Measurements from ENCODE around the gene TMBIM6. TPM values are rescaled to one million over a fixed set of nuclear protein-coding genes. Genes with fewer than 3 reads are reported as not detected.
"Not testable (repeated sequence)": the region's sequence is repeated elsewhere in the genome, so short reads cannot be mapped to it uniquely, and the experiment has no call there.

TMBIM6 gene
- total RNA-seq, 1 experiment from 2014 or later: 600 TPM

GRCh38 chr12:49707812-49708147 lies 33.6 kb upstream of the TMBIM6 start:
- intact Hi-C loops (cut with micrococcal nuclease; ENCODE audit: unreplicated experiment): loop anchor here (5.0 kb wide), 1 partner anchor 65 kb away; no protein-coding TSS in a partner anchor
- H3K4me3 Mint-ChIP-seq (ENCODE audit: low read depth, unreplicated experiment): peak overlapping the region; percentile 38
- DNase-seq: no peak
- no peaks in the 10 kb centered on the region for H3K9me3 Mint-ChIP-seq (ENCODE audit: low read depth, unreplicated experiment)
- CTCF ChIA-PET: no interaction called here
- no peak for TF ChIP-seq CTCF (IDR thresholded peaks at IDR 0.05; ENCODE audit: unreplicated experiment)
- peaks cover 58% of the 10 kb centered on the region for H3K27me3 Mint-ChIP-seq (ENCODE audit: unreplicated experiment)
- peak overlapping the region; percentile 16 for H3K27ac Mint-ChIP-seq (ENCODE audit: unreplicated experiment)
- H3K4me1 Mint-ChIP-seq (ENCODE audit: low read depth, unreplicated experiment): peaks cover 8% of the 10 kb centered on the region
- peaks cover 13% of the 10 kb centered on the region for H3K36me3 Mint-ChIP-seq (ENCODE audit: insufficient read depth, unreplicated experiment)
- no TSS peak for BruUV-seq (replicated peaks)

- Mint-ChIP-seq H3K4me3 (ENCODE audit: low read depth, unreplicated experiment) (no peak overlapping the region), H3K27ac (ENCODE audit: unreplicated experiment) (no peak overlapping the region), H3K4me1 (ENCODE audit: low read depth, unreplicated experiment) (peaks cover 8% of the 10 kb centered on the region), H3K27me3 (ENCODE audit: unreplicated experiment) (peaks cover 64% of the 10 kb centered on the region), H3K36me3 (ENCODE audit: insufficient read depth, unreplicated experiment) (peaks cover 13% of the 10 kb centered on the region), H3K9me3 (ENCODE audit: low read depth, unreplicated experiment) (no peaks in the 10 kb centered on the region)
- CTCF ChIA-PET: no interaction called here
- no peak for DNase-seq
- intact Hi-C loops (cut with micrococcal nuclease; ENCODE audit: unreplicated experiment): loop anchor here (5.0 kb wide), 1 partner anchor 67 kb away; no protein-coding TSS in a partner anchor
- BruUV-seq (replicated peaks): no TSS peak
- TF ChIP-seq CTCF (IDR thresholded peaks at IDR 0.05; ENCODE audit: unreplicated experiment): no peak
Measured at GRCh38 chr12:49708851-49709250, 32.5 kb upstream of the TMBIM6 start.

GRCh38 chr12:49713952-49714351 lies 27.4 kb upstream of the TMBIM6 start:
- not testable (repeated sequence) for BruUV-seq (replicated peaks)

GRCh38 chr12:49716553-49716952 lies 24.8 kb upstream of the TMBIM6 start:
- Mint-ChIP-seq H3K4me3 (ENCODE audit: low read depth, unreplicated experiment) (no peak overlapping the region), H3K27me3 (ENCODE audit: unreplicated experiment) (peaks cover 47% of the 10 kb centered on the region), H3K27ac (ENCODE audit: unreplicated experiment) (no peak overlapping the region), H3K36me3 (ENCODE audit: insufficient read depth, unreplicated experiment) (no peaks in the 10 kb centered on the region), H3K4me1 (ENCODE audit: low read depth, unreplicated experiment) (no peaks in the 10 kb centered on the region), H3K9me3 (ENCODE audit: low read depth, unreplicated experiment) (no peaks in the 10 kb centered on the region)
- intact Hi-C loops (cut with micrococcal nuclease; ENCODE audit: unreplicated experiment): no loop called here
- TF ChIP-seq CTCF (IDR thresholded peaks at IDR 0.05; ENCODE audit: unreplicated experiment): no peak
- BruUV-seq (replicated peaks): no TSS peak
- no peak for DNase-seq
- CTCF ChIA-PET: interaction anchor here (0.7 to 1.6 kb wide), 2 partner anchors 25 to 50 kb away, joined by 4 to 19 read pairs; partner anchors contain the start of gene TMBIM6

More at GRCh38 chr12:49713952-49714351, 27.4 kb upstream of the TMBIM6 start:
- CTCF ChIA-PET; H3K27ac Mint-ChIP-seq (ENCODE audit: unreplicated experiment); H3K4me3 Mint-ChIP-seq (ENCODE audit: low read depth, unreplicated experiment); H3K4me1 Mint-ChIP-seq (ENCODE audit: low read depth, unreplicated experiment); intact Hi-C loops (cut with micrococcal nuclease; ENCODE audit: unreplicated experiment); H3K36me3 Mint-ChIP-seq (ENCODE audit: insufficient read depth, unreplicated experiment); DNase-seq; H3K9me3 Mint-ChIP-seq (ENCODE audit: low read depth, unreplicated experiment): not testable (repeated sequence)
- peaks cover 60% of the 10 kb centered on the region for H3K27me3 Mint-ChIP-seq (ENCODE audit: unreplicated experiment)

- BruUV-seq (replicated peaks); H3K9me3 Mint-ChIP-seq (ENCODE audit: low read depth, unreplicated experiment); H3K4me3 Mint-ChIP-seq (ENCODE audit: low read depth, unreplicated experiment); H3K4me1 Mint-ChIP-seq (ENCODE audit: low read depth, unreplicated experiment); H3K36me3 Mint-ChIP-seq (ENCODE audit: insufficient read depth, unreplicated experiment); H3K27ac Mint-ChIP-seq (ENCODE audit: unreplicated experiment); DNase-seq; intact Hi-C loops (cut with micrococcal nuclease; ENCODE audit: unreplicated experiment): not testable (repeated sequence)
- H3K27me3 Mint-ChIP-seq (ENCODE audit: unreplicated experiment): peaks cover 35% of the 10 kb centered on the region
- CTCF ChIA-PET: interaction anchor here (1.6 kb wide), 1 partner anchor 23 kb away, joined by 19 read pairs; the partner anchor contains the start of gene TMBIM6
Measured at GRCh38 chr12:49717800-49718199, 23.6 kb upstream of the TMBIM6 start.

Data from Calu3 (cell line).